ENCODE measurements around the gene AHRR. TPM values are rescaled to one million over a fixed set of nuclear protein-coding genes. Genes with fewer than 3 reads are reported as not detected.
"Not testable (repeated sequence)": the region's sequence is repeated elsewhere in the genome, so short reads cannot be mapped to it uniquely, and the experiment has no call there.

The AHRR gene
- polyA plus RNA-seq, 2 of the 4 experiments (the other 2 are of a cell fraction) = 1.2 to 1.7 TPM

- Histone ChIP-seq H3K4me3 (no peak overlapping the region), H3K4me1 (peaks cover 2% of the 10 kb centered on the region; the same call in 2 of the 3 replicates), H3K9me3 (no peaks in the 10 kb centered on the region), H3K27ac (no peak overlapping the region), H3K4me2 (no peak overlapping the region)
- ChIA-PET POLR2A (no interaction called here), CTCF (no interaction called here)
- ATAC-seq = no peak; a peak in 1 of 6 replicates
- DNase-seq (ENCODE audit: low read depth in 1 of 2, low spot score in 1 of 2) = no peak
- TF ChIP-seq ZFP36 (IDR thresholded peaks at IDR 0.05; ENCODE audit: borderline replicate concordance, partially characterized antibody) (no peak), CHD4 (IDR thresholded peaks at IDR 0.05; ENCODE audit: borderline replicate concordance) (no peak), MYC (IDR thresholded peaks at IDR 0.05; ENCODE audit: borderline replicate concordance, low read length) (no peak)
- FAIRE-seq = no peak
- WGBS (ENCODE audit: missing lambda C conversion rate) = 94% methylated on average over 7 of the region's 9 CpGs
Measured at GRCh38 chr5:278646-279045, 42.9 kb upstream of the AHRR start.

DNA sequence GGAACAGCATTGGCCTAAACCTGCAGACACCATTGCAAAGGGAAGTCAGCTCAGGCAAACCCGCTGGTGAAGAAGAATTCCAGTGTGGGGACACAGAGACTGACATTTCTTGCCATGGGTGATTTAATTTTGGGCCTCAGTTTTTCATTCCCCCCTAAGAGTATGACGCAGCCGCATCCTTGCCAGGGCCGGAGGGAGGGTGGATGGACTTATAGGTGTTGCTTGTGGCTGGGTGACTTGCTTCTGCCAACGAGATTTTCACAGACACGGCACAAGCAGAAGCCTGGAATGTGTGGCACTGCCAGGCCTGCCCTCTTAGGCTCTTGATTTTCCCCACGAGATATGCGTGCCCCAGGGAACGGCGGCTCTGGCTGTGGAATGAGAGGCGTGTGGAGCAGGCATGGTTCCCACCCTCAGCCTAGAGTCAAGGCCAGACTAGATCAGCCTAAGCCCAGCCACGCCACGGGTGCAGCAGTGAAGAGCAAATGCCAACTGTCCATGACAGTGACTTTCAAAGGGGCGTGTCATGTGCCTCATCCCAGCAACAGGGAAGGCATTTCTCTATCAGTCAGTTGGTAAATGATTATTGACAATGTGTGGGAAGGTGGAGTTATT, 42.4 kb upstream of the AHRR start:
- H3K4me1 ChIP-seq; FAIRE-seq; DNase-seq (ENCODE audit: low read depth in 1 of 2, low spot score in 1 of 2); CTCF ChIA-PET; H3K4me2 ChIP-seq; H3K9me3 ChIP-seq; ATAC-seq; POLR2A ChIA-PET; H3K4me3 ChIP-seq; H3K27ac ChIP-seq: not testable (repeated sequence)
- 89% methylated on average over 12 of the region's 14 CpGs for WGBS (ENCODE audit: missing lambda C conversion rate)

DNA sequence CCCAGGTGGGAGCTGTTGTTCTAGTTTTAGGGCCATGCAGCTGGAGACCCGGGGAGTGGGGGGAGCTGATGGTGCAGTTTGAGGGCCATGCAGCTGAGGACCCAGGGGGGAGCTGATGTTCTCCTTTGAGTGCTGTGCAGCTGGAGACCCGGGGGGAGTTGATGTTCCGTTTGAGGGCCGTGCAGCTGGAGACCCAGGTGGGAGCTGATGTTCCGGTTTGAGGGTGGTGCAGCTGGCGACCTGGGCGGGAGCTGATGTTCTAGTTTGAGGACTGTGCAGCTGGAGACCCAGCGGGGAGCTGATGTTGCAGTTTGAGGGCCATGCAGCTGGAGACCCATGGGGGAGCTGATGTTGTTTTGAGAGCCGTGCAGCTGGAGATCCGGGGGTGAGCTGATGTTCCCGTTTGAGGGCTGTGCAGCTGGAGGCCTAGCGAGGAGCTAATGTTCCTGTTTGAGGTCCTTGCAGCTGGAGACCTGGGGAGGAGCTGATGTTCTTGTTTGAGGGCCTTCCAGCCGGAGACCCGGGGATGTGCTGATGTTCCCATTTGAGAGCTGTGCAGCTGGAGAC, 35.4 kb upstream of the AHRR start:
- TF ChIP-seq CBX8 (IDR thresholded peaks at IDR 0.05) (no peak), CHD2 (IDR thresholded peaks at IDR 0.05; ENCODE audit: low read length, partially characterized antibody) (no peak), TFCP2L1 (CRISPR knock-in tag; IDR thresholded peaks at IDR 0.05) (no peak), PHF8 (IDR thresholded peaks at IDR 0.05; ENCODE audit: borderline replicate concordance, low read depth) (no peak), CTCF (IDR thresholded peaks at IDR 0.05) (no peak)
- TF ChIP-seq, protein P1, sequence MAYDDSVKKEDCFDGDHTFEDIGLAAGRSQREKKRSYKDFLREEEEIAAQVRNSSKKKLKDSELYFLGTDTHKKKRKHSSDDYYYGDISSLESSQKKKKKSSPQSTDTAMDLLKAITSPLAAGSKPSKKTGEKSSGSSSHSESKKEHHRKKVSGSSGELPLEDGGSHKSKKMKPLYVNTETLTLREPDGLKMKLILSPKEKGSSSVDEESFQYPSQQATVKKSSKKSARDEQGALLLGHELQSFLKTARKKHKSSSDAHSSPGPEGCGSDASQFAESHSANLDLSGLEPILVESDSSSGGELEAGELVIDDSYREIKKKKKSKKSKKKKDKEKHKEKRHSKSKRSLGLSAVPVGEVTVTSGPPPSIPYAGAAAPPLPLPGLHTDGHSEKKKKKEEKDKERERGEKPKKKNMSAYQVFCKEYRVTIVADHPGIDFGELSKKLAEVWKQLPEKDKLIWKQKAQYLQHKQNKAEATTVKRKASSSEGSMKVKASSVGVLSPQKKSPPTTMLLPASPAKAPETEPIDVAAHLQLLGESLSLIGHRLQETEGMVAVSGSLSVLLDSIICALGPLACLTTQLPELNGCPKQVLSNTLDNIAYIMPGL (CRISPR knock-in tag; IDR thresholded peaks at IDR 0.05; ENCODE audit: borderline replicate concordance) = no peak

DNA sequence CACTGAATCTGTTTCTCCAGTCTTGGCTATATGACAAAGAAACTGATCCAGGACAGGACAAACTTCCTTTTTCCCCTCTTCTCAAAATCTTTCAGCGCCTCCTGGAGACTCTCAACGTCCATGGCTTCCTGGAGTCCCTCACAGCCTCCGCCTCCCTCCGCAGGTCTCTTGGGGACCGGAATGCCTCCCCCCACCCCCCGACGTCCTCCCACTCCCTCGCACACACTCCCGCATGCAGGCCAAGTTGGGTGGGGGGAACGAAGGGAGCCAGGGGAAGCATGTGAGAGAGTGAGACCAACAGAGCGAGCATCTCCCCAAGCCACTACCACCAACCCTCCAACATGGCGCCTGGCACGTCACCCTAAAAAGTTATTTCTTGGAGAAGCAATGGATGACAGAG, 31.3 kb upstream of the AHRR start:
- H3K4me2 ChIP-seq; H3K4me1 ChIP-seq; ATAC-seq; POLR2A ChIA-PET; FAIRE-seq; H3K27ac ChIP-seq; H3K4me3 ChIP-seq; CTCF ChIA-PET; DNase-seq (ENCODE audit: low read depth in 1 of 2, low spot score in 1 of 2); H3K9me3 ChIP-seq: not testable (repeated sequence)
- WGBS (ENCODE audit: missing lambda C conversion rate) = 88% methylated on average over 10 of the region's 13 CpGs

More for the DNA sequence above, 35.4 kb upstream of the AHRR start:
- FAIRE-seq = no peak
- no peak for DNase-seq (ENCODE audit: low read depth in 1 of 2, low spot score in 1 of 2)
- Histone ChIP-seq H3K4me3 (no peak overlapping the region), H3K27ac (no peak overlapping the region), H3K4me2 (no peak overlapping the region), H3K4me1 (no peaks in the 10 kb centered on the region), H3K9me3 (no peaks in the 10 kb centered on the region)
- 94% methylated on average over 14 of the region's 14 CpGs for WGBS (ENCODE audit: missing lambda C conversion rate)
- ChIA-PET POLR2A (interaction anchor here (2.4 kb wide), 1 partner anchor 15 kb away, joined by 12 read pairs; the partner anchor contains the start of gene PDCD6), CTCF (interaction anchor here (3.0 kb wide), 1 partner anchor 52 kb away, joined by 8 read pairs; no protein-coding TSS in a partner anchor)
- ATAC-seq = no peak

DNA sequence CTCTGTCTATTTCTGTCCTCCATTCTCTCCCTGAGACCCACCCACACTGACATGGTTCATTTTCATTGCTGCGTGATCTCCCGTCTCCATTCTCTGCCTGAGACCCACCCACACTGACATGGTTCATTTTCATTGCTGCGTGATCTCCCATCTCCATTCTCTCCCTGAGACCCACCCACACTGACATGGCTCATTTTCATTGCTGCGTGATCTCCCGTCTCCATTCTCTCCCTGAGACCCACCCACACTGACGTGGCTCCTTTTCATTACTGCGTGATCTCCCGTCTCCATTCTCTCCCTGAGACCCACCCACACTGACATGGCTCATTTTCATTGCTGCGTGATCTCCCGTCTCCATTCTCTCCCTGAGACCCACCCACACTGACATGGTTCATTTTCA, 30.2 kb upstream of the AHRR start:
- H3K9me3 ChIP-seq; H3K4me2 ChIP-seq; ATAC-seq; FAIRE-seq; H3K27ac ChIP-seq; POLR2A ChIA-PET; H3K4me3 ChIP-seq; DNase-seq (ENCODE audit: low read depth in 1 of 2, low spot score in 1 of 2); CTCF ChIA-PET; H3K4me1 ChIP-seq: not testable (repeated sequence)
- WGBS (ENCODE audit: missing lambda C conversion rate) = 96% methylated on average over 10 of the region's 10 CpGs

DNA sequence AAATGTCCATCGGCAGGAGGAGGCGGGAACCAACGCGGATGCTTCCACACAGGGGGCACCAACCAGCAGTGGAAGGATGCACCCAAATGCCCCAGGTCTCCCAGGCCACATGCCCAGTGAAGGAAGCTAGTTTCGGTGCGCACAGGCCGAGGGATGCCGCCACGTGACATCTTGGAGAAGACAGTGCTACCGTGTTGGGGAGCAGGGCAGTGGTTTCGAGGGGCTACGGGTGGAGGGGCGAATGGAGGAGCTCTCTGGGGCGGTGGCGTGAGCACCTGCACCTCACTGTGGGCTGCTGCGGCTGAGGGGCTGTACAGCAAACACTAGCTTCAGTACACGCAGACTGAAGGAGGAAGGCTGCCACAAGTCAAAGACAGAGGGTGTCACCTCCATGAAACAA, 26.7 kb upstream of the AHRR start:
- H3K4me2 ChIP-seq; H3K27ac ChIP-seq; H3K4me3 ChIP-seq; H3K9me3 ChIP-seq; H3K4me1 ChIP-seq; CTCF ChIA-PET; FAIRE-seq; ATAC-seq; DNase-seq (ENCODE audit: low read depth in 1 of 2, low spot score in 1 of 2); POLR2A ChIA-PET: not testable (repeated sequence)
- 98% methylated on average over 17 of the region's 17 CpGs for WGBS (ENCODE audit: missing lambda C conversion rate)

GRCh38 chr5:296207-296606, 25.3 kb upstream of the AHRR start:
- CTCF ChIA-PET = not testable (repeated sequence)

DNA sequence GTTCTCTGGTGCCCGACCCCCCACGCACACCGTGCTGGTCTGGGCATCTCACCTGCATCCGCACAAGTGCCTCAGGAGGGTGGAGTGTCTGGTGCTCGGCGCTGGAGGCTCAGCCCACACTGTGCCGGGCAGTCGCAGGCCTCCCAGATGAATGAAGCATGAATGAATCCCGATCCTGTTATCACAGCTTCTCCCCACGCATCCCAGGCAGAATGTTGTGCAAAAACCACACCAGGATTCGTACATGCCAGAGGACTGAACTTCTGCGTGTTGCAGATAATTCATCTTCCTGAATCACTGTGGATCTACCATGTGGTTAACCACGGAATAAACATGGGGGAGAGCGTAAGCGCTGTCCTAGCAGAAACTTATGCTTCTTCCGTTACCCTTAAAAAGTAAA, 24.6 kb upstream of the AHRR start:
- H3K4me2 ChIP-seq; CTCF ChIA-PET; DNase-seq (ENCODE audit: low read depth in 1 of 2, low spot score in 1 of 2); POLR2A ChIA-PET; H3K4me1 ChIP-seq; FAIRE-seq; H3K4me3 ChIP-seq; H3K27ac ChIP-seq; H3K9me3 ChIP-seq: not testable (repeated sequence)
- WGBS (ENCODE audit: missing lambda C conversion rate) = 93% methylated on average over 13 of the region's 16 CpGs
- ATAC-seq = peak in 1 of 2 experiments; percentile 43; a peak in 3 of 6 replicates

More at GRCh38 chr5:296207-296606, 25.3 kb upstream of the AHRR start:
- H3K4me1 ChIP-seq; H3K4me3 ChIP-seq; H3K27ac ChIP-seq; H3K4me2 ChIP-seq; POLR2A ChIA-PET; DNase-seq (ENCODE audit: low read depth in 1 of 2, low spot score in 1 of 2); FAIRE-seq; H3K9me3 ChIP-seq; ATAC-seq: not testable (repeated sequence)
- WGBS (ENCODE audit: missing lambda C conversion rate) = 90% methylated on average over 6 of the region's 10 CpGs
